Stimulated activated CD4-positive, alpha-beta T cell treated with anti-CD3 and anti-CD28 coated beads, Interleukin-12 subunit alpha, Interleukin-12 subunit beta, amount 100 ng/mL, for 24 hours (primary cell): ENCODE data around the gene NDUFA13.

ENCODE experiments used
- DNase-seq, 2 experiments: peaks; one replicate each; pipeline ENCODE4 v3.0.0-alpha.2; 2020; ENCODE audit warnings: low read depth in 2 of 2

The NDUFA13 gene

GRCh38 chr19:19507354-19507753 is 8.7 kb upstream of the NDUFA13 start:
- DNase-seq, result no peak

- DNase-seq, result no peak
These were observed 7.8 kb upstream of the NDUFA13 start for GRCh38 chr19:19508217-19508616.

- DNase-seq, result no peak
These were observed 5.6 kb upstream of the NDUFA13 start for GRCh38 chr19:19510432-19510831.

GRCh38 chr19:19513682-19514081 is 2.3 kb upstream of the NDUFA13 start:
- DNase-seq, result no peak

GRCh38 chr19:19514215-19514657 is 1.8 kb upstream of the NDUFA13 start:
- no peak for DNase-seq

- no peak for DNase-seq
These were observed 964 bp upstream of the NDUFA13 start, which contains the start of gene TSSK6 for GRCh38 chr19:19514881-19515641. Gene TSSK6, minus strand, starts transcription at chr19:19515548. Its CDS starts 121 bp downstream, at chr19:19515427.

- DNase-seq, result no peak
These were observed 1.2 kb downstream of the NDUFA13 start for GRCh38 chr19:19517235-19517619.

- DNase-seq, result no peak
These were observed 5.0 kb downstream of the NDUFA13 start for GRCh38 chr19:19520989-19521388.

- no peak for DNase-seq
These were observed 7.2 kb downstream of the NDUFA13 start for GRCh38 chr19:19523177-19523576.

GRCh38 chr19:19524053-19524452 is 8.0 kb downstream of the NDUFA13 start:
- no peak for DNase-seq

GRCh38 chr19:19525611-19526380 is 9.8 kb downstream of the NDUFA13 start:
- DNase-seq, result no peak

- DNase-seq, result no peak
These were observed 10.8 kb downstream of the NDUFA13 start for GRCh38 chr19:19526581-19527370.

GRCh38 chr19:19527371-19527656 is 11.3 kb downstream of the NDUFA13 start:
- no peak for DNase-seq

GRCh38 chr19:19527674-19528625 is 11.9 kb downstream of the NDUFA13 start:
- DNase-seq, result no peak

GRCh38 chr19:19528721-19529490 is 12.9 kb downstream of the NDUFA13 start, which contains the start of gene YJEFN3:
Gene YJEFN3, plus strand, starts transcription at chr19:19528911. Its CDS starts 22 bp downstream, at chr19:19528933.
- no peak for DNase-seq

GRCh38 chr19:19529783-19530422 is 13.9 kb downstream of the NDUFA13 start:
- no peak for DNase-seq

- DNase-seq, result no peak
These were observed 14.4 kb downstream of the NDUFA13 start for GRCh38 chr19:19530423-19530804.

- DNase-seq, result no peak
These were observed 14.9 kb downstream of the NDUFA13 start for GRCh38 chr19:19530889-19531288.

GRCh38 chr19:19531951-19532805 is 16.2 kb downstream of the NDUFA13 start:
- peak; percentile 71 to 81 for DNase-seq
